Vagina (tissue), 2 donors: ENCODE measurements around the gene SH3BGRL3.

Source experiments
- POLR2A ChIP-seq, 2 donors: fragments of 450-650 bp; IDR thresholded peaks; one replicate each; pipeline ENCODE4 v1.6.1; 2017; ENCODE audit warnings: antibody characterized with exemption in 2 of 2, mild to moderate bottlenecking in 2 of 2, moderate library complexity in 2 of 2
- POLR2AphosphoS5 ChIP-seq, 2 donors: sonication (generic); formaldehyde crosslinking; IDR thresholded peaks; one replicate each; pipeline ENCODE4 v1.9.0; 2017; ENCODE audit warnings: antibody characterized with exemption in 2 of 2, mild to moderate bottlenecking in 2 of 2, low read depth in 1 of 2; ENCODE audit not compliant: insufficient read depth in 1 of 2
- TF ChIP-seq, protein P1 (sequence below), 3 experiments: fragments of 450-650 bp in 2 of 3; fragments of 200-600 bp in 1 of 3; sonication (generic) in 1 of 3; IDR thresholded peaks; one replicate each; pipeline ENCODE4 v1.5.1; 2017 to 2019; ENCODE audit warnings: antibody characterized with exemption in 3 of 3, mild to moderate bottlenecking in 2 of 3, moderate library complexity in 2 of 3

GRCh38 chr1:26239936-26240335 is 40.0 kb upstream of the SH3BGRL3 start:
- TF ChIP-seq, protein P1, sequence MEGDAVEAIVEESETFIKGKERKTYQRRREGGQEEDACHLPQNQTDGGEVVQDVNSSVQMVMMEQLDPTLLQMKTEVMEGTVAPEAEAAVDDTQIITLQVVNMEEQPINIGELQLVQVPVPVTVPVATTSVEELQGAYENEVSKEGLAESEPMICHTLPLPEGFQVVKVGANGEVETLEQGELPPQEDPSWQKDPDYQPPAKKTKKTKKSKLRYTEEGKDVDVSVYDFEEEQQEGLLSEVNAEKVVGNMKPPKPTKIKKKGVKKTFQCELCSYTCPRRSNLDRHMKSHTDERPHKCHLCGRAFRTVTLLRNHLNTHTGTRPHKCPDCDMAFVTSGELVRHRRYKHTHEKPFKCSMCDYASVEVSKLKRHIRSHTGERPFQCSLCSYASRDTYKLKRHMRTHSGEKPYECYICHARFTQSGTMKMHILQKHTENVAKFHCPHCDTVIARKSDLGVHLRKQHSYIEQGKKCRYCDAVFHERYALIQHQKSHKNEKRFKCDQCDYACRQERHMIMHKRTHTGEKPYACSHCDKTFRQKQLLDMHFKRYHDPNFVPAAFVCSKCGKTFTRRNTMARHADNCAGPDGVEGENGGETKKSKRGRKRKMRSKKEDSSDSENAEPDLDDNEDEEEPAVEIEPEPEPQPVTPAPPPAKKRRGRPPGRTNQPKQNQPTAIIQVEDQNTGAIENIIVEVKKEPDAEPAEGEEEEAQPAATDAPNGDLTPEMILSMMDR (IDR thresholded peaks at IDR 0.05) = no peak
- no peak for TF ChIP-seq POLR2A (IDR thresholded peaks at IDR 0.05)
- no peak for TF ChIP-seq POLR2AphosphoS5 (IDR thresholded peaks at IDR 0.05; ENCODE audit: insufficient read depth in 1 of 2, low read depth in 1 of 2)
